Measurements from ENCODE around the gene SFMBT2.

Gene SFMBT2

GRCh38 chr10:7170626-7171322, 240.1 kb downstream of the SFMBT2 start:
- no peak overlapping the region for H3K27ac ChIP-seq
- TF ChIP-seq CTCF (IDR thresholded peaks at IDR 0.05) (no peak), ZFX (IDR thresholded peaks at IDR 0.05; ENCODE audit: borderline replicate concordance) (no peak)

- TF ChIP-seq CTCF (IDR thresholded peaks at IDR 0.05) (no peak), ZFX (IDR thresholded peaks at IDR 0.05; ENCODE audit: borderline replicate concordance) (no peak)
- no peak overlapping the region for H3K27ac ChIP-seq
These were observed 242.4 kb downstream of the SFMBT2 start for GRCh38 chr10:7168414-7168813.

- no peak for TF ChIP-seq ZFX (IDR thresholded peaks at IDR 0.05; ENCODE audit: borderline replicate concordance)
- TF ChIP-seq CTCF (IDR thresholded peaks at IDR 0.05): no peak
- H3K27ac ChIP-seq: no peak overlapping the region
These were observed 245.2 kb downstream of the SFMBT2 start for GRCh38 chr10:7165500-7166177.

- H3K27ac ChIP-seq: no peak overlapping the region
- TF ChIP-seq ZFX (IDR thresholded peaks at IDR 0.05; ENCODE audit: borderline replicate concordance): no peak
These were observed 245.9 kb downstream of the SFMBT2 start for GRCh38 chr10:7164955-7165354.

- TF ChIP-seq CTCF (IDR thresholded peaks at IDR 0.05): no peak
- no peak for TF ChIP-seq ZFX (IDR thresholded peaks at IDR 0.05; ENCODE audit: borderline replicate concordance)
These were observed 248.5 kb downstream of the SFMBT2 start for GRCh38 chr10:7162331-7162730.

GRCh38 chr10:7161484-7162250, 249.2 kb downstream of the SFMBT2 start:
- TF ChIP-seq CTCF (IDR thresholded peaks at IDR 0.05) (no peak), ZFX (IDR thresholded peaks at IDR 0.05; ENCODE audit: borderline replicate concordance) (no peak)
- no peak overlapping the region for H3K27ac ChIP-seq

More at GRCh38 chr10:7162331-7162730, 248.5 kb downstream of the SFMBT2 start:
- no peak overlapping the region for H3K27ac ChIP-seq

- TF ChIP-seq ZFX (IDR thresholded peaks at IDR 0.05; ENCODE audit: borderline replicate concordance) (no peak), CTCF (IDR thresholded peaks at IDR 0.05) (no peak)
These were observed 250.9 kb downstream of the SFMBT2 start for GRCh38 chr10:7159928-7160327.

More at GRCh38 chr10:7159928-7160327, 250.9 kb downstream of the SFMBT2 start:
- no peak overlapping the region for H3K27ac ChIP-seq
